Activated CD4-positive, alpha-beta T cell treated with anti-CD3 and anti-CD28 coated beads for 24 hours (primary cell): Measurements from ENCODE around the gene RFFL.
A peak's percentile ranks its signal among the peaks of the same experiment; 100 is the strongest.
"Not testable (repeated sequence)": the region's sequence is repeated elsewhere in the genome, so short reads cannot be mapped to it uniquely, and the experiment has no call there.

ENCODE experiments used
- DNase-seq, 2 donors: peaks; one replicate each; pipeline ENCODE4 v3.0.0-alpha.2; 2020; ENCODE audit warnings: low read depth in 2 of 2

Gene RFFL

DNA sequence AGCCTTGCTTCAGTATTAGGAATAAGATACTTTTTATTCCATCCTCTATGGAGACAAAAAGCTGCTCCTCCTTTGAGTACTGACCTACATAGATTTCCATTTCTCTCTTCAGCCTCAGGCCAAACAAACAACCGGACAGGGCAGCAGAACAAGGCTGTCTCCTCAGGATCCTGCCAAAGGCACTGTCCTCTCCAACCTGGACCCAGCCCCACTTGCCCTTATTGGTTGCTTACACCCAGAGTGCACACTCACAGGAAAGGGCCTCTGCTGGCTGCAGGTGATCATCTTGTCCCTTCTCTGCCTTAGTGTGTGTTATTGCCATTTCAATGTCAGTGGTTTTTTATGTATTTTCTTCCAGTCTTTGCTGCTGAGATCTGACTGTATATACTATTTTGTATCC is 56.5 kb downstream of the RFFL start:
- DNase-seq: no peak

DNA sequence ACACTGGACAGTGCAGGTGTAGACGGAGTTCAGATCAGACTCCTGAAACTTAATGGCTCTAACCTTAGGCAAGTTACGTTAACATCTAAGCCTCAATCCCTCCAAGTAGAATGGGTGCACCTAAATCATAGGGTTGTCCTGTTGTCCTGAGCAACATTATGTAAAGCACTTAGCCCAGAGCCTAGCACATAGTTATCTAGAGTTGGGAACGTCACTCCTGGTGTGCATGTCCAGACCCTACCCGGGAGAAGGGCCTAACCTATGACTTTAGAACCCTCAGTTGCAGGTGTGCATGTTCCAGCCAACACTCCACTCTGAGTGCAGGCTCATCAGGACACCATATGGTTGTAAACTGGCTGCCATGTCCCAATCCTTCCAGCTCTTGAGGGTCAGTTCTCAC is 57.2 kb downstream of the RFFL start:
- no peak for DNase-seq

DNA sequence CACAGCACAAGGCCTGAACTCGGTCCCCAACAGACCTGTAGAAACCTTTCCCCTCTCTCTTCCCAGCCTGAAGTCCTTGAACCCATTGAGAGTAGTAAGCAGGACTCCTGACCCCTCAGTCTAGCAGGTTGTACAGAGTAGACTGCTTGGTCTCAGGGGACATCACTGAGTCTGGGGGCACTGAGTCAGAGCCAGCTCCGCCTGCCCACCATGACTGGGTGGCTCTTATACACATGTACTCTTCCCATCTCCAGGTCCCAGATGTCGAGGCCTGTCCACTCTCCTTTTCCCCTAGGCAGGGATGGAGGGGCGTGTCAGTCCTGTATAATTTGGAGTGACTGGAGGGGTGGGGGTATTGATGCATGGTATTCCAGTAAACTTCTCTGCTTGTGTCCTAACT is 59.7 kb downstream of the RFFL start:
- DNase-seq: no peak

DNA sequence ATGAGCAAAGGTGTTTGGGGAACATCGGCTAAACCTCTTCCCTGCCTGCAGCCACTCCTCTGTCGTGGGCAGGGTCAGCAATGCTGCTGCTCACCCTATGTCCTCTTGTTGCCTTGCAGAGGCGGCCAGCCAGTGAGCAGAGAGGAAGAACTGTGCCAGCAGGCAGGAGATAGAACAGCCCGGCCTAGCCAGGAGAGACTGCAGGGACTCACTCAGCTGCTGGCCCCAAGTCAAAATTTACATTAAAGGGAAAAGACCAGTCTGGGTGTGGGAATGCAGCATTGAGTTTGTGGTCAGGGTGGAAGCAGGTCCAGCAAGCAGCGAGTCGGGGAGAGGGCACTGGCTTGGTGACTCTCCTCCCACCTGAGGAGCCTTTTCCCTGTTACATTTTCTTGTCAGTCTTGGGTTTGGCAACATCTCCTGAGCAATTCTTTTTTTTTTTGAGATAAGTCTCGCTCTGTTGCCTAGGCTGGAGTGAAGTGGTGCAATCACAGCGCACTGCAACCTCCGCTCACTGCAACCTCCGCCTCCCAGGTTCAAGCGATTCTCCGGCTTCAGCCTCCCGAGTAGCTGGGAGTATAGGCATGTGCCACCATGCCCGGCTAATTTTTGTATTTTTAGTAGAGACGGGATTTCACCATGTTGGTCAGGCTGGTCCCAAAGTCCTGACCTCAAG is 60.5 kb downstream of the RFFL start:
- no peak for DNase-seq

DNA sequence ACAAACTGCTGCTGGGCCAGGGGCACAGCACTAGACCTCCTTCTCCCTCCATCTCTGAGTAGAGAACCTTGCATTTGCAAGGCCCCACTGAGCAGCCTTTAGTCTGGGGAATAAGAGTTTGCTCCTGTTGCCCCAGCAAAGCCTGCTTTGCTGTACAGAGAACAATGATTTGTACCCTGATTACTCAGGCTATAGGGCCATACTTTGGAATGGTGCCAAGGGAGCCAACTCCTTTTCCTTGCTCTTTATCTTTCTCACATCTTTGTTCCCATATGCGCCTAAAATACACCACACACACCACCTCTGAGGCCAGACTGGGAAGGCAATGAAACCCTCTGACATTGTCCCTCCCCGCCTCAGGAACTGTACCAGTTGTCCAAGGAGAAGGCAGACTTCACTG is 62.0 kb downstream of the RFFL start:
- no peak for DNase-seq

DNA sequence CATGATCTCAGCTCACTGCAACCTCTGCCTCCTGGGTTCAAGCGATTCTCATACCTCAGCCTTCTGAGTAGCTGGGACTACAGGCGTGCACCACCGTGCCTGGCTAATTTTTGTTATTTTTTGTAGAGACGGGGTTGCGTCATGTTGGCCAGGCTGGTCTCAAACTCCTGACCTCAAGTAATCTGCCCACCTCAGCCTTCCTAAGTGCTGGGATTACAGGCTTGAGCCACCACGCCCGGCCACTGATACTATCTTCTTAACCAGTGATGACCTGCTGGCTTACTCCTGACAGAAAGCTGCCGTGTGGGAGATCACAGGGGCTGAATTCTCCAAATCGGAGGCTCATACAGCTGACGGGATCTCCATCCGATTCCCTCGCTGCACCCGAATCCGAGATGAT is 62.5 kb downstream of the RFFL start:
- DNase-seq: not testable (repeated sequence)

DNA sequence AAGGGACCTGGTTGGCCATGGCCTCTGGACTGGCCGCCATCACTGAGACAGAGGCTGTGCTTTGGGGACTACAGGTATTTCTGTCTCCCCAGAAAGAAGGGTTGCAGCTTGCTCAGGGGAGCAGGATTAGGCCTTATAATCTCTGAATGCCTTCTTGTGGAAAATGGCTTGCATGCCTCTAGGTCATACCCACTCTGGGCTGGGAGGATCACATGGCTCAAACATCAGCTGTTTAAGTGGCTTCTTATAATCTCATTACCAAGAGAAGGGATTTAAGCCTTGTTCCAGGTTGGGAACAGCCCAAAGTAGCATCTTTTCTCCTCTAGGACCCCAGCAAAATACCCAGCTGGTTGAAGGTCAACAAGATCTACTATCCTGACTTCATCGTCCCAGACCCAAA is 64.1 kb downstream of the RFFL start:
- DNase-seq: no peak

DNA sequence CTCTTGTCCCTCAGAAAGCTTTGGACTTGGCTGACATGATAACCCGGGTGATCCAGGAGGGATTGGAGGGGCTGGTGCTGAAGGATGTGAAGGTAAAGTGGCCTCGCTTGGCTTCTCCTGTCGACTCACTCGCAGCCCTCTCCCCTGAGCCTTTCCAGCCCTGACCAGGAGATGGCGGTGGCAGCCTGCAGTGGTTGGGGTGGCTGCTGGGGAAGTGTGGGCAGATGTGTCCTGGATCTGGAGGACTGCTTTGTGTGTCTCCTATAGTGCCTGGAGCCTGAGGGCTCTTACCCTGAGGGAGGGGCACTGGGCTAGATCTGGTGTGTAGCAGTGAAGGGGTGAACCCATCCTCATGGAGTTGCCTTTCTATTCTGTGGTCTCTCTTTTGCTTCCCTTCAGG is 65.3 kb downstream of the RFFL start:
- DNase-seq: peak; percentile 58 to 68

DNA sequence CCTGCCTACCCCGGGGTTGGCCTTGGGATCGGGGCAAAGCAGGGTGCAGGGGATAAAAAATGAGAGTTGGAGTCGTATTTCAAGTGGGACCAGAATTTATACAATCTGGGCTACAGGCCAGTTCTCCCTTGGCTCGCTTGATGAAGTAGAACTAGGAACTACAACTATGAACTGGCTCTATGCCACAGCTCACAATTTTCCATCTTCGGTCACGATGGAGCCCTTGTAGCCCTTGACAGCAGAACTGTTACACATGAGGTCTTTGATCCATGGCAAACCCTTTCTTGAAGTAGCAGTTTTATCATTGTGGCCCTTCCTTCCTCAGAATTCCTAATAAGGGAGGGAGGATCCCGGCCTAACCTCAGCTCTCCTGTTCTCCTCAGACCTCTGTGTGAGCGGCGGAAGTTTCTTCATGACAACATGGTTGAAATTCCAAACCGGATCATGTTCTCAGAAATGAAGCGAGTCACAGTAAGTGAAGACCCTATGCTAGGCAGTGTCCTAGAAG is 66.1 kb downstream of the RFFL start:
- DNase-seq: no peak

DNA sequence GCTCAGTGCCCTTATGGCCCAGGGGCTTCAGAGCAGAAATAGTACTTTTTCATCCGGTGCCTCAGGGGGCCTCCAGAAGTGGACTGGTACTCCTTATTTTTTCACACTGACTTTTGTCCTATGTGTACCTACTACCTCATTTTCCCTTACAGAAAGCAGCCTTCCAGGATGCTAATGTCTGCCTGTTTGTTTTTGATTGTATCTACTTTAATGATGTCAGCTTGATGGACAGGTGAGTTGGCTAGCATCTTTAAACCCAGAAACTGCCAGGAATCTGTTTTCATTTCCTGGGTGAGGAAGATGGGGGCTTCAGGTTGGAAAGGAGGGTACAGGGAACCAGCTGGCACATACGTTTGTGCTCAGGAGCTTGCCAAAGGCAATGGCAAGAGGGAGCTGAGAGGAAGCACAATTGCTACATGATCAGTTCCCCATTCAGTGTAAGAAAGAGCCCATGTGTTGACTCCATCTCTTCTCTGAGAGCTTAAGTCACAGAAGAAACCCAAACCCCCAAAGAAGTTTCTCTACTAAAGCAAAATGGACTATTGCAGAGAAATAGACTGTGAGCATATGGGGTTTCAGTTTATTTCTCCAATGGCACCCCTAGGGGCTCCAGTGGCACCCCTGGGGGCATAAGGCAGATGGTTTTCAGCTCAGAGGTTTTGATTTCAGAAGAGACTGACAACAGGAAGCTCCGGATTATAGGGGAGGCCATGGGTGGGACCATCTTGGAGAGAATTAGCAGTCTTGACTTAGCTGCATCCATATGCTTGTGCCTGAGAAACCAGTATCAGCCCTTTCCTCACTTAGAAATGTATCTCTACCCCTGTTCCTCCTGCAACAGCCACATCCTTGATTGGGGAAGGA is 66.9 kb downstream of the RFFL start:
- no peak for DNase-seq

DNA sequence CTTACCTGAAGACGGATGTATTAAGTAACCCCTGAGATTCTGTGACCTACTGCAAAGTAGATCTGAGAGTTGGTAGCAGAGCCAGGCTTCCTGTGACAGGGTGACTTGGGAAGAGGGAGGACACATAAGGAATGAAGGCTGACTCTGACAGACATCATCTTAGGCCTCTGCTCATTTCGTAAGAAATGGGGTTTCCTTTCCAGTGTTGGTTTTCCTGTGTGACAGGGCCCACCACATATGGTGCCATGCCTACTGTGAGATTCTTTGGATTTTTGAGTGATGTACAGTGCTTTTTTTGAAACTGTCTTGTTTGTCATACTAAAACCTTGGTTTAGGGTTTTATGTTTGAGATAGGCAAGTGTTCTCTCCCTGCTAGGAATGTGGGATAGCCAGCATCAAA is 70.5 kb downstream of the RFFL start:
- DNase-seq: no peak

DNA sequence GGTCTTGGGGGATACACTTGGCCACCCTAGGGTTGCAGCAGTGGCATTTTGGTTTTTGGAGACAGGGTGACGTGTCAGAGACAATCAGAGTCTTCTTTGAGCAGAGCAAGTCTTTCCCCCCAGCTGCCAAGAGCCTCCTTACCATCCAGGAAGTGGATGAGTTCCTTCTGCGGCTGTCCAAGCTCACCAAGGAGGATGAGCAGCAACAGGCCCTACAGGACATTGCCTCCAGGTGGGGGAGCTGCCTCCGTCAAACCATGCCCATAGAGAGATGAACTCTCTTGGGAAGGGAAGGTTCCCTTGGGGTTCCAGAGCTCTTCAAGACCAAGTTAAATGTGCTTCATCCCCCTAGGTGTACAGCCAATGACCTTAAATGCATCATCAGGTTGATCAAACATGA is 71.9 kb downstream of the RFFL start:
- DNase-seq: no peak

DNA sequence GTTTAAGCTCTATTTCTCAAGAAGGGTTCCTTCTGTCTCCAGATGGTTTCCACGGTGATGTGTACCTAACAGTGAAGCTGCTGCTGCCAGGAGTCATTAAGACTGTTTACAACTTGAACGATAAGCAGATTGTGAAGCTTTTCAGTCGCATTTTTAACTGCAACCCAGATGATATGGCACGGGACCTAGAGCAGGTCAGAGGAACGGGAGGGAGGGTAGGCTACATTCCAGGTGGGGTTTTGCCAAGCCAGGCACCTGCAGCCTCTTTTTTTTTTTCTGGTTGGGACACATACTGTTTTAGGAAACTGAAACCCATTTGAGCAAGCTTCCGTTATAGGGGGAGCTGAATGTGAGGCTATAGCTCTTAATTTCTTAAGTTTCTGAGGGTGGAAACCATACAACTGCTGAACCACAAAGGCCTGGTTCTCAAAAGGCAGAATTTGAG is 72.6 kb downstream of the RFFL start:
- no peak for DNase-seq

DNA sequence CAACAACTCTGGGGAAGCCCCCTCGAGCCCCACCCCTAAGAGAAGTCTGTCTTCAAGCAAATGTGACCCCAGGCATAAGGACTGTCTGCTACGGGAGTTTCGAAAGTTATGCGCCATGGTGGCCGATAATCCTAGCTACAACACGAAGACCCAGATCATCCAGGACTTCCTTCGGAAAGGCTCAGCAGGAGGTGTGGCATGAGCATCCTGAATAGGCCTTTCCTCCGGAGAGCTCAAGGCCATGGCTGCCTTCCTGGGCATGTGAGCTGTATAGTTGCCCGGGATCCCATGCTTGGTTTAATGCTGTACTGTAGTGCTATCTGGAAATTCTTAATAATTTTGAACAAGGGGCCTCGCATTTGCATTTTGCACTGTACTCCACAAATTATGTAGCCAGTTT is 74.0 kb downstream of the RFFL start:
- DNase-seq: no peak

DNA sequence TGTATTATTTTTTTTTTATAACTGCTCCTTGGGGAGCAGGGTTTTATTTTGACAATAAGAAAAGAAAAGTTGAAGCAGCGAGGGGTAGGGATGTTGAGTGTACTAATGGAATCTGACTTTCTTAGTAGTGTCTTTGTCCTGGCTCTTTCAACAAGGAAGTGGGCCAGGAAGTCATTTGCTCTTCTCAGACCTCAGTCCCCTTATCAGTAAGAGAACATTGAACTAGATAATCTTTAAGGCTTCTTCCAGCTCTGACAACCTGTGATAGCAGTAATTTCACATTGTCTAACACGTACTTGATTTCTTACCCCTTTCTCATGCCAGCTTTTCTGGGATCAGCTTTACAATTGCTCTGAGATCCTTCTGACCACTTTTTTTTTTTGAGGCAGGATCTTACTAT is 74.9 kb downstream of the RFFL start:
- DNase-seq: no peak

DNA sequence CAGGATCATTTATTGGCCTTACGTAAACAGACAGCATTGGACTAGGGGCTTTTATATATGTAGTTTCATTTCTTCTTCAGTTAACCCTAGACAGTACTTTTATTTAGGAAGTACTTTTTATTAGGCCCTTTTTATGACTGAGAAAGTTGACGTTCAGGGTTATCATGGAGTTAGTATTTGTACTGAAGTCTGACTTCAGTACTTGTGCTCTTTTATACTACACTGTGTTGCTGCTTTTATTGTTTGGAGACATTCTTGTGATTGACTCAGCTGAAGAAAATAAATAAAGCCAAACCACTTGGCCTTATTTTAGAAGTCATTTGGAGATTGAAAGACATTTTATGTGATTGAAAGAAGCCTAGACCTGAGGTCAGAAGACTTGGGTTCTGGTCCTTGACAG is 76.3 kb downstream of the RFFL start:
- DNase-seq: no peak

DNA sequence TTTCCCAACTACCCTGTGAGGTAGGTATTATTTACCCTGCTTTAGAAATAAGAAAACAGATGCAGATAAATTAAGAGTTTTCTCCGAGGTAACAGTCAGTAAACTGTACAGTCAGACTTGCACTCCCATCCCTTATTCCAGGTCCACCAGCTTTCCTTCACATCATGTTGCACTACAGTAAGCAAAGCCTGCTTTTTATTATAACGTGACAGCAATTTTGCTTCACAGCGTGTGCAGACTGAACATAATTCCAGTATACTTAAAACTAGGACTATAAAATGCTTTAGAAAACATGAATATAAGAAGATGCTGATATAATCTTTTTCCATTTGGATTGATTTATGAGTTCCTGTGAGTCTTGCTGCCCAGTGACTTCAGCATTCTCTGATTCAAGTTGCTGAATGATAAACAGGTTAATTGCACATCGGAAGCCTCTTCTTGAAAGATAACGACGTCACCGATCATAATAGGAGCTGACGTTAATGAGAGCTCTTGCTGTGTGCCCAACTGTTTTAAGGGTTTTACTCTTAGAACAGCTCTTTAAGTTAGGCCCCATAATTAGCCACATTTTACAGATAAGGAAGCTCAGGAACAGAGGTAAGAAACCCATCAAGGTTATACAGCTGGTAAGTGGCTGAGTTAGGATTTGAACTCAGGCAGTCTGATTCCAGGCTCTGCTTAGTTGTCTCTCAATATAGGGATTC is 81.8 kb downstream of the RFFL start:
- no peak for DNase-seq

DNA sequence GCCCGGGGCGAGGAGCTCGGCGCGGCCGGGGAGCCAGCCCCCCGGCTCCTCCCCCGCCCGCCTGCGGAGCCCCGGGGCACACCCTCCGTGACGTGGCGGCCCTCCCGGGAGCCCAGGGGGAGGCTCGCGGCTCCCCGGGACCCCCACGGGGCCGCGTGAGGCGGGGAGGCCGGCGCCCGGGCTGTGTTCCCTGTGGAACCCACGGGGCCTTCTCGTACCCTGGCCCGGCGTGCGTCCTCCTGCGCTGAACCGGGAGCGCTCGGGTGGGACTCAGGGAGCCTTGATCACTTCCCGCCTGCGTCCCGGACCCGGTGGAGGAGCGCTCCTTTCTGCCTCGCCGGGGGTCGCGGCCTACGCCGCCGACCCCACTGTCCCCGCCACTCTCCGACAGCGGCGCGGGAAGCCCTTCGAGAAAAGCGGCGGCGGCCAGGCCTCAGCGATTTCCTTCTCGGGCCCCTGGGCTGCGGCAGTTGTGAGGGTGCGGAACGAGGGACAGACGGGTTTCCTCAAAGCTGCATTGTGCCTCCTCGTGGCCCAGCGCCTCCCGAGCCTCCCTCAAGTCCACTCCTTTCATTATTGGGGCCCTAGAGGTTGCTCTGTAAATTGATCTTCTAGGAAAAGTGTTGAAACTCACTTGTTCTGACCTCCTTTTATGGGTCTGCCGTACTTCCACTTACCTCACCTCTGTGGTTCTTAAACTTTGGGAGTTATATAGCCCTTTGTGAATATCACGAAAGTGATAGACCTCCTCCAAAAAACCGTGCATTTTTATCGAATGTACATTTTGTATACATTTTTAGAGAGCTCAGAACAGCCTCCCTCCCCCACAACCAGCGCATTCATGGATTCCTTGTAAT is 82.6 kb downstream of the RFFL start:
- DNase-seq: peak; percentile 35 to 54

DNA sequence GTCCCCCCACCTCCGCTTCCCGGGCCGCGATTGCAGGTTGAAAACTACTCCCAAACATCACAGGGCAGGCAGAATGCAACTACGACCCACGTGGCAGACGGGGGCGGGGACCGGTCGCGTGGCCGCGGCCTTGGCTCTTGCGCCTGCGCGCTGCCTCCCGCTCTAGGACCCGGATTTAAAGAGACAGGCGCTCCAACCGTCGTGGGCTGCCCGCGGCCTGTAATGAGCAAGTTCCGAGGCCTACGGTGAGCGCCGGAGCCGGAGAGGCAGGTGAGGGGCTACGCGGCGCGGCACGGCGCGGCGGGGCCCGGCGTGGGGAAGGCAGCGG is 83.2 kb downstream of the RFFL start, which contains the start of gene LIG3:
Gene LIG3 (plus strand): TSS at position 160 of the 328 bp plus-strand sequence. CDS start 2,494 bp downstream, outside the sequence.
- peak; percentile 90 to 95 for DNase-seq

DNA sequence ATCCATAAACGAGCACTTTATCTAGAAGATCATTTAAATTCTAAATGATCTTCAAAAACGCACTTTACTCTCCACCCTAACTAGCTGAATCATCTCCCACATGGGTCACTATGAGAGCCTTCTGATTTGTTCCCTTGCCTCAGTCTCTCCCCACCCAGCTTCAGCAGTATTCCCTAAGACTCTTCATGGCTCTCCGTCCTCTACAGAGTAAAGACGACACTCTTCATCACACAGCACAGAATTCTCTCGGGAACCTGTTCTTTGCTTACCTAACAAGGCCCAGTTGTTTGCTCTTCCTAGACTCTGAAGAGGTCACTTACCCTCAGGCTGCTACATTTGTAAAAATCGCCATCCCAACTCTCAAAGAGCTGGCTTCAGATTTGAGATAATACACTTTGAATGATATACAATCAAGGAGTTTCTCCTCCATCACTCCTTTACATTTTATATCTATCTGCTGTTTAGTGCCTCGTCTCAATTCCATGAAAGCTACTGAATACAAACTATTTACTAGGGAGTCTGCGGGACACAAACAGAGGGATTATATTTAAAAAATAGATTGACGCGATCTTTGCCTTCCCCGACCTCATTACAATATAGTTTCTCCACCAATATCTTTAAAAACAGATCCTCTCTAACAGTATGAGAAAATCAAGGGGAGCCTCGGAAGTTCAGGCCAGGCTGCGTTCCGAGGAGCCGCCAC is 83.7 kb downstream of the RFFL start:
- DNase-seq: no peak

DNA sequence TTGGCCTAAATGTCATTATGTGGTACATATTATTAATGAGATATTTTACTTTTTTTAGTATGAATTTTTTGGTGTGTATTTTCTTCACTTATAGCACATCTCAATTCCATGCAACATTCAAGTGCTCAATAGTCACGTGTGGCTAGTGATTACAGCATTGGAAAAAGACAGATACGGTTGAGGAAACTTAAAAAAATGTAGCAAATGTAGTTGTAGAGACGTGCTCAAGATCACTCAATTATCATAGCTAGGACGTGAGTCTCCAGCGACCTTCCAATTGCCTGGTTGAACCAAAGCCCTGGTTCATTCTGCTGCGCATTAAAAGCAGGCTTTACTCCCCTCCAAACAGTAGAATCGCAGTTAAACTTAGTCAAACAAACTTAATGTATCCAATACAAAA is 84.4 kb downstream of the RFFL start:
- no peak for DNase-seq
